CD14-positive monocyte (primary cell): ENCODE measurements around the gene LCA5L. TPM values are rescaled to one million over a fixed set of nuclear protein-coding genes. Genes with fewer than 3 reads are reported as not detected.

Source experiments
- DNase-seq, 3 donors: peaks; one replicate each; pipeline ENCODE4 v3.0.0-alpha.2; 2011 to 2022
- H2AFZ ChIP-seq: 2 replicates; pipeline ENCODE4 v1.6.0; 2012; ENCODE audit warnings: mild to moderate bottlenecking, low read depth, low read length, inconsistent platforms; ENCODE audit not compliant: insufficient read depth, poor library complexity, severe bottlenecking
- H3K27ac ChIP-seq, 2 donors: 1 replicate in 1 of 2; 2 replicates in 1 of 2; pipeline ENCODE4 v1.5.1; 2012 to 2013; ENCODE audit warnings: low read length in 2 of 2, control low read depth in 1 of 2, inconsistent platforms in 1 of 2, low read depth in 1 of 2, mild to moderate bottlenecking in 1 of 2
- H3K27me3 ChIP-seq, 2 donors: one replicate each; pipeline versions ENCODE4 v1.6.0 to v1.6.1; 2011 to 2013; ENCODE audit warnings: low read length in 2 of 2; ENCODE audit not compliant: control insufficient read depth in 2 of 2, insufficient read depth in 2 of 2
- H3K36me3 ChIP-seq, 2 donors: replicated peaks in 1 of 2; 1 replicate in 1 of 2; 2 replicates in 1 of 2; pipeline versions ENCODE4 v1.5.1 to v1.6.1; 2012 to 2013; ENCODE audit warnings: low read length in 2 of 2, control low read depth in 1 of 2, inconsistent platforms in 1 of 2, mild to moderate bottlenecking in 1 of 2; ENCODE audit not compliant: insufficient read depth in 2 of 2, control insufficient read depth in 1 of 2
- H3K4me1 ChIP-seq, 2 donors: 1 replicate in 1 of 2; 2 replicates in 1 of 2; pipeline versions ENCODE4 v1.5.1 to v1.6.1; 2012 to 2013; ENCODE audit warnings: low read length in 2 of 2, control low read depth in 1 of 2, inconsistent platforms in 1 of 2, mild to moderate bottlenecking in 1 of 2, moderate library complexity in 1 of 2; ENCODE audit not compliant: insufficient read depth in 2 of 2, control insufficient read depth in 1 of 2
- H3K4me2 ChIP-seq: replicated peaks from 2 replicates; pipeline ENCODE3; 2012; ENCODE audit warnings: low read length, moderate library complexity, mild to moderate bottlenecking; ENCODE audit not compliant: poor library complexity, severe bottlenecking; ENCODE audit errors: extremely low read depth
- H3K4me3 ChIP-seq, 3 experiments: fragments of 200-600 bp in 1 of 3; sonication (generic) in 1 of 3; replicated peaks in 1 of 3; 1 replicate in 2 of 3; 2 replicates in 1 of 3; pipeline ENCODE4 v1.5.1; 2011 to 2013; ENCODE audit warnings: low read length in 3 of 3, mild to moderate bottlenecking in 3 of 3, control low read depth in 2 of 3, low read depth in 2 of 3, inconsistent platforms in 1 of 3, moderate library complexity in 1 of 3
- H3K79me2 ChIP-seq: 2 replicates; pipeline ENCODE4 v1.6.0; 2012; ENCODE audit warnings: mild to moderate bottlenecking, control low read depth, inconsistent platforms, low read length, moderate library complexity; ENCODE audit not compliant: insufficient read depth
- H3K9ac ChIP-seq: 2 replicates; pipeline ENCODE4 v1.6.0; 2017; ENCODE audit warnings: low read length, mild to moderate bottlenecking; ENCODE audit not compliant: insufficient read depth, poor library complexity, severe bottlenecking
- H3K9me3 ChIP-seq, 2 donors: replicated peaks in 1 of 2; 1 replicate in 1 of 2; 2 replicates in 1 of 2; pipeline versions ENCODE4 v1.5.1 to v1.6.1; 2012 to 2013; ENCODE audit warnings: low read length in 2 of 2, control low read depth in 1 of 2; ENCODE audit not compliant: control insufficient read depth in 1 of 2, insufficient read depth in 1 of 2
- H4K20me1 ChIP-seq: 2 replicates; pipeline ENCODE4 v1.6.0; 2012; ENCODE audit warnings: mild to moderate bottlenecking, low read length, control low read depth, moderate library complexity; ENCODE audit not compliant: insufficient read depth
- H3K27ac Mint-ChIP-seq, 7 donors: one replicate each; pipeline ENCODE4 v1.8.0; 2020; ENCODE audit warnings: mild to moderate bottlenecking in 7 of 7, mixed read lengths in 7 of 7, moderate library complexity in 6 of 7, inconsistent platforms in 2 of 7
- H3K27me3 Mint-ChIP-seq, 3 donors: one replicate each; pipeline ENCODE4 v1.8.0; 2021 to 2022; ENCODE audit warnings: low read depth in 3 of 3, mild to moderate bottlenecking in 3 of 3, mixed read lengths in 3 of 3, moderate library complexity in 3 of 3, inconsistent platforms in 1 of 3
- H3K36me3 Mint-ChIP-seq, 2 donors: one replicate each; pipeline ENCODE4 v1.8.0; 2020; ENCODE audit warnings: mixed read lengths in 2 of 2, inconsistent platforms in 1 of 2, mild to moderate bottlenecking in 1 of 2
- H3K4me1 Mint-ChIP-seq: one replicate; pipeline ENCODE4 v1.8.0; 2020; ENCODE audit warnings: mild to moderate bottlenecking, mixed read lengths
- H3K4me3 Mint-ChIP-seq, 2 donors: one replicate each; pipeline ENCODE4 v1.8.0; 2020; ENCODE audit warnings: mild to moderate bottlenecking in 2 of 2, mixed read lengths in 2 of 2, moderate library complexity in 1 of 2
- H3K9me3 Mint-ChIP-seq, 7 donors: one replicate each; pipeline ENCODE4 v1.8.0; 2020 to 2022; ENCODE audit warnings: mixed read lengths in 7 of 7, mild to moderate bottlenecking in 6 of 7, moderate library complexity in 6 of 7, inconsistent platforms in 2 of 7
- WGBS: methylation state at CpG from one replicate; pipeline ENCODE4 v1.1.5; 2013; ENCODE audit warnings: missing lambda C conversion rate; ENCODE audit not compliant: insufficient coverage; 5-methylcytosine and 5-hydroxymethylcytosine counted together
- intact Hi-C, 2 donors: fragments of 100-400 bp; cut with micrococcal nuclease; formaldehyde crosslinking; loops; one replicate each; pipeline versions ENCODE4 v1.15.0 to v1.15.1; 2023
- polyA plus RNA-seq, 3 donors: library from polyadenylated mRNA; depleted of rRNA in 1 of 3; unstranded in 2 of 3; stranded (reverse) in 1 of 3; fragments of 300-500 nt in 2 of 3; fragments of >200 nt in 1 of 3; fragmentation: Illumina TruSeq in 2 of 3; gene quantifications; 1 replicate in 2 of 3; 2 replicates in 1 of 3; pipeline ENCODE4 v1.2.3, GENCODE V29; 2012 to 2021
- TF ChIP-seq, protein P1 (sequence below): fragments of 200-600 bp; IDR thresholded peaks from one replicate; pipeline ENCODE4 v1.8.0; 2022; ENCODE audit warnings: antibody characterized with exemption, mild to moderate bottlenecking

LCA5L gene
- polyA plus RNA-seq, 3 donors = 0.12 TPM; not detected in 2

- intact Hi-C loops = no loop called here
- H3K9me3 Mint-ChIP-seq = peaks cover 0 to 3% (median 0%) of the 10 kb centered on the region in 7 donors
- H3K4me3 ChIP-seq = no peak within 1 kb of the TSS
- peaks cover 2 to 6% (median 4%) of the 10 kb centered on the region in 3 donors for H3K27me3 Mint-ChIP-seq
- WGBS = 96% methylated on average over 3 of the region's 15 CpGs
- H4K20me1 ChIP-seq = no peaks in the 10 kb centered on the region
- no peak within 1 kb of the TSS for H3K4me2 ChIP-seq
- no peak within 1 kb of the TSS for H3K27ac ChIP-seq
- TF ChIP-seq, protein P1, sequence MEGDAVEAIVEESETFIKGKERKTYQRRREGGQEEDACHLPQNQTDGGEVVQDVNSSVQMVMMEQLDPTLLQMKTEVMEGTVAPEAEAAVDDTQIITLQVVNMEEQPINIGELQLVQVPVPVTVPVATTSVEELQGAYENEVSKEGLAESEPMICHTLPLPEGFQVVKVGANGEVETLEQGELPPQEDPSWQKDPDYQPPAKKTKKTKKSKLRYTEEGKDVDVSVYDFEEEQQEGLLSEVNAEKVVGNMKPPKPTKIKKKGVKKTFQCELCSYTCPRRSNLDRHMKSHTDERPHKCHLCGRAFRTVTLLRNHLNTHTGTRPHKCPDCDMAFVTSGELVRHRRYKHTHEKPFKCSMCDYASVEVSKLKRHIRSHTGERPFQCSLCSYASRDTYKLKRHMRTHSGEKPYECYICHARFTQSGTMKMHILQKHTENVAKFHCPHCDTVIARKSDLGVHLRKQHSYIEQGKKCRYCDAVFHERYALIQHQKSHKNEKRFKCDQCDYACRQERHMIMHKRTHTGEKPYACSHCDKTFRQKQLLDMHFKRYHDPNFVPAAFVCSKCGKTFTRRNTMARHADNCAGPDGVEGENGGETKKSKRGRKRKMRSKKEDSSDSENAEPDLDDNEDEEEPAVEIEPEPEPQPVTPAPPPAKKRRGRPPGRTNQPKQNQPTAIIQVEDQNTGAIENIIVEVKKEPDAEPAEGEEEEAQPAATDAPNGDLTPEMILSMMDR = no peak
- peaks cover 1% of the 10 kb centered on the region for H3K4me1 Mint-ChIP-seq
- H3K79me2 ChIP-seq = no peaks in the 10 kb centered on the region
- no peak within 1 kb of the TSS for H2AFZ ChIP-seq
- no peaks in the 10 kb centered on the region for H3K4me1 ChIP-seq
- H3K9ac ChIP-seq = no peak within 1 kb of the TSS
- H3K4me3 Mint-ChIP-seq = no peak within 1 kb of the TSS
- H3K36me3 Mint-ChIP-seq = no peaks in the 10 kb centered on the region
- no peaks in the 10 kb centered on the region for H3K9me3 ChIP-seq
- no peak for DNase-seq
- H3K27me3 ChIP-seq = no peaks in the 10 kb centered on the region
- no peaks in the 10 kb centered on the region for H3K36me3 ChIP-seq
- H3K27ac Mint-ChIP-seq = peak within 1 kb of the TSS in 1 of 7 donors; percentile 18
Observed at GRCh38 chr21:39451332-39452206, 6.0 kb upstream of the LCA5L start, which contains the start of gene SH3BGR. Gene SH3BGR (plus strand): TSS chr21:39451970. CDS start chr21:39452097, 127 bp downstream.

GRCh38 chr21:39447264-39447663 lies 1.7 kb upstream of the LCA5L start:
- no peak for DNase-seq
- intact Hi-C loops = loop anchor here (5.0 to 10.0 kb wide), 2 partner anchors 132 to 135 kb away; partner anchors contain the start of gene BRWD1 (in 2 of the 2)

More at GRCh38 chr21:39447264-39447663, 1.7 kb upstream of the LCA5L start:
- no peaks in the 10 kb centered on the region for H4K20me1 ChIP-seq
- H3K4me3 ChIP-seq = no peak overlapping the region
- H3K79me2 ChIP-seq = no peaks in the 10 kb centered on the region
- Mint-ChIP-seq H3K27me3 (peaks cover 9 to 10% (median 10%) of the 10 kb centered on the region in 3 donors), H3K27ac (no peak overlapping the region), H3K4me1 (peaks cover 13% of the 10 kb centered on the region), H3K9me3 (peaks cover 0 to 3% (median 0%) of the 10 kb centered on the region in 7 donors), H3K36me3 (no peaks in the 10 kb centered on the region), H3K4me3 (peak overlapping the region in 1 of 2 donors; percentile 1)
- no peak overlapping the region for H3K4me2 ChIP-seq
- peaks cover 15 to 18% of the 10 kb centered on the region in 2 donors for H3K4me1 ChIP-seq
- no peak overlapping the region for H3K27ac ChIP-seq
- TF ChIP-seq, protein P1 = no peak
- no peak overlapping the region for H3K9ac ChIP-seq
- WGBS = 100% methylated on average over 1 of the region's 7 CpGs
- no peak overlapping the region for H2AFZ ChIP-seq
- peaks cover 0 to 6% of the 10 kb centered on the region in 2 donors for H3K27me3 ChIP-seq
- no peaks in the 10 kb centered on the region for H3K9me3 ChIP-seq
- no peaks in the 10 kb centered on the region for H3K36me3 ChIP-seq
